ENCODE data around the gene TVP23B.
"Not testable (repeated sequence)": the region's sequence is repeated elsewhere in the genome, so short reads cannot be mapped to it uniquely, and the experiment has no call there.

GRCh38 chr17:18757368-18758044 lies 23.5 kb upstream of the TVP23B start:
- TF ChIP-seq CTCF (IDR thresholded peaks at IDR 0.05 in 4 of 5, conservative IDR thresholded peaks at IDR 0.05 in 1 of 5); POLR2A (IDR thresholded peaks at IDR 0.05): not testable (repeated sequence)
